WTC11 (cell line): Measurements from ENCODE around the gene CNPY4.

ENCODE experiments used
- ZNF423 ChIP-seq: fragments of 250-450 bp; sonication (Bioruptor Pico); IDR thresholded peaks from 2 replicates; pipeline ENCODE4 v2.1.2; 2022; ENCODE audit warnings: mild to moderate bottlenecking, moderate library complexity
- TF ChIP-seq, protein P1 (sequence below): sonication (generic); formaldehyde crosslinking; conservative IDR thresholded peaks from 2 replicates; pipeline ENCODE4 v1.8.1; 2023; ENCODE audit warnings: mild to moderate bottlenecking, low read depth, missing genetic modification reagents, moderate library complexity
- TF ChIP-seq, protein P2 (sequence below): fragments of 200-600 bp; IDR thresholded peaks from 2 replicates; pipeline ENCODE4 v1.8.0; 2022; ENCODE audit warnings: antibody characterized with exemption

DNA sequence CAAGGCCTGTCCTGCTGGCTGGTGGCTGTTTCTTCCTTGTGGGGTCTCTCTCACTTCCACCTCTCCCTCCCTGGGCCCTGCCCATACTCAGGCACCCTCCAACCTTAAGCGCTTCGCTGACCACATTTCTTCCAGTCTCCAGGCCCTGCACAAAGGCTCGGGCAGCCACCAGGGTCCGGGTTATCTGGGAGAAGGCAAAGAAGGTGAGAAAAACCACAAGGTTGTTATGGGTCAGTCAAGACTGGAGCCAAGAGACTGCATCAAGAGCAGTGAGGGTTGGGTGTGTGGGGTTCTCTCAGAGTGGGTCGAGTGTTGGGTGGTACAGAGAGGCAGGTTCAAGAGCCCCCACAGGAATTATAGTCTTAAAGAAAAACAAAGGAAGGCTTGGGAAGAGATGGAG lies 55.1 kb downstream of the CNPY4 start:
- TF ChIP-seq, protein P1, sequence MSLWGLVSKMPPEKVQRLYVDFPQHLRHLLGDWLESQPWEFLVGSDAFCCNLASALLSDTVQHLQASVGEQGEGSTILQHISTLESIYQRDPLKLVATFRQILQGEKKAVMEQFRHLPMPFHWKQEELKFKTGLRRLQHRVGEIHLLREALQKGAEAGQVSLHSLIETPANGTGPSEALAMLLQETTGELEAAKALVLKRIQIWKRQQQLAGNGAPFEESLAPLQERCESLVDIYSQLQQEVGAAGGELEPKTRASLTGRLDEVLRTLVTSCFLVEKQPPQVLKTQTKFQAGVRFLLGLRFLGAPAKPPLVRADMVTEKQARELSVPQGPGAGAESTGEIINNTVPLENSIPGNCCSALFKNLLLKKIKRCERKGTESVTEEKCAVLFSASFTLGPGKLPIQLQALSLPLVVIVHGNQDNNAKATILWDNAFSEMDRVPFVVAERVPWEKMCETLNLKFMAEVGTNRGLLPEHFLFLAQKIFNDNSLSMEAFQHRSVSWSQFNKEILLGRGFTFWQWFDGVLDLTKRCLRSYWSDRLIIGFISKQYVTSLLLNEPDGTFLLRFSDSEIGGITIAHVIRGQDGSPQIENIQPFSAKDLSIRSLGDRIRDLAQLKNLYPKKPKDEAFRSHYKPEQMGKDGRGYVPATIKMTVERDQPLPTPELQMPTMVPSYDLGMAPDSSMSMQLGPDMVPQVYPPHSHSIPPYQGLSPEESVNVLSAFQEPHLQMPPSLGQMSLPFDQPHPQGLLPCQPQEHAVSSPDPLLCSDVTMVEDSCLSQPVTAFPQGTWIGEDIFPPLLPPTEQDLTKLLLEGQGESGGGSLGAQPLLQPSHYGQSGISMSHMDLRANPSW: no peak
- TF ChIP-seq, protein P2, sequence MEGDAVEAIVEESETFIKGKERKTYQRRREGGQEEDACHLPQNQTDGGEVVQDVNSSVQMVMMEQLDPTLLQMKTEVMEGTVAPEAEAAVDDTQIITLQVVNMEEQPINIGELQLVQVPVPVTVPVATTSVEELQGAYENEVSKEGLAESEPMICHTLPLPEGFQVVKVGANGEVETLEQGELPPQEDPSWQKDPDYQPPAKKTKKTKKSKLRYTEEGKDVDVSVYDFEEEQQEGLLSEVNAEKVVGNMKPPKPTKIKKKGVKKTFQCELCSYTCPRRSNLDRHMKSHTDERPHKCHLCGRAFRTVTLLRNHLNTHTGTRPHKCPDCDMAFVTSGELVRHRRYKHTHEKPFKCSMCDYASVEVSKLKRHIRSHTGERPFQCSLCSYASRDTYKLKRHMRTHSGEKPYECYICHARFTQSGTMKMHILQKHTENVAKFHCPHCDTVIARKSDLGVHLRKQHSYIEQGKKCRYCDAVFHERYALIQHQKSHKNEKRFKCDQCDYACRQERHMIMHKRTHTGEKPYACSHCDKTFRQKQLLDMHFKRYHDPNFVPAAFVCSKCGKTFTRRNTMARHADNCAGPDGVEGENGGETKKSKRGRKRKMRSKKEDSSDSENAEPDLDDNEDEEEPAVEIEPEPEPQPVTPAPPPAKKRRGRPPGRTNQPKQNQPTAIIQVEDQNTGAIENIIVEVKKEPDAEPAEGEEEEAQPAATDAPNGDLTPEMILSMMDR: no peak
- no peak for TF ChIP-seq ZNF423
